ENCODE measurements around the gene MIPEP.
"Not testable (repeated sequence)": the region's sequence is repeated elsewhere in the genome, so short reads cannot be mapped to it uniquely, and the experiment has no call there.

The MIPEP gene

GRCh38 chr13:23893791-23894190, 4.6 kb upstream of the MIPEP start:
- DNase-seq (ENCODE audit: low read depth, low spot score); H3K27ac ChIP-seq: not testable (repeated sequence)

GRCh38 chr13:23889615-23890607, 711 bp upstream of the MIPEP start:
- DNase-seq (ENCODE audit: low read depth, low spot score) = no peak
- peak overlapping the region; percentile 76 for H3K27ac ChIP-seq

GRCh38 chr13:23884361-23884760, 4.8 kb downstream of the MIPEP start:
- H3K27ac ChIP-seq; DNase-seq (ENCODE audit: low read depth, low spot score): not testable (repeated sequence)

DNA sequence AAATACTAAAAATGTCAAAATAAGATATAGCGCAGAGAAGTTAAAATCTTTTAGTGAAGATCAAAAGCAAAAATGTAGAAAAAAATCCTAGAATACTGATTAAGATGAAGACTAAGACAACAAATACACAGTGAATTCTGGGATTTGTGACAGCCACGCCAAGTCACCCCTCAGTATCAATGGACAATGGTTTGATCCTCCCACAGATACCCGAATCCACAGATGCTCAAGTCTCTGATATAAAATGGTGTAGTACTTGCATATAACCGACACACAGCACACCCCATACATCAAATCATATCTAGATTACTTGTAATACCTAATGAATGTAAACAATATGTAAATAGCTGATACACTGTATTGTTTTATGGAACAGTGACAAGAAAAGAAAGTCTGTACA, 5.9 kb downstream of the MIPEP start:
- H3K27ac ChIP-seq = no peak overlapping the region
- no peak for DNase-seq (ENCODE audit: low read depth, low spot score)

GRCh38 chr13:23881402-23881800, 7.8 kb downstream of the MIPEP start:
- not testable (repeated sequence) for DNase-seq (ENCODE audit: low read depth, low spot score); H3K27ac ChIP-seq

DNA sequence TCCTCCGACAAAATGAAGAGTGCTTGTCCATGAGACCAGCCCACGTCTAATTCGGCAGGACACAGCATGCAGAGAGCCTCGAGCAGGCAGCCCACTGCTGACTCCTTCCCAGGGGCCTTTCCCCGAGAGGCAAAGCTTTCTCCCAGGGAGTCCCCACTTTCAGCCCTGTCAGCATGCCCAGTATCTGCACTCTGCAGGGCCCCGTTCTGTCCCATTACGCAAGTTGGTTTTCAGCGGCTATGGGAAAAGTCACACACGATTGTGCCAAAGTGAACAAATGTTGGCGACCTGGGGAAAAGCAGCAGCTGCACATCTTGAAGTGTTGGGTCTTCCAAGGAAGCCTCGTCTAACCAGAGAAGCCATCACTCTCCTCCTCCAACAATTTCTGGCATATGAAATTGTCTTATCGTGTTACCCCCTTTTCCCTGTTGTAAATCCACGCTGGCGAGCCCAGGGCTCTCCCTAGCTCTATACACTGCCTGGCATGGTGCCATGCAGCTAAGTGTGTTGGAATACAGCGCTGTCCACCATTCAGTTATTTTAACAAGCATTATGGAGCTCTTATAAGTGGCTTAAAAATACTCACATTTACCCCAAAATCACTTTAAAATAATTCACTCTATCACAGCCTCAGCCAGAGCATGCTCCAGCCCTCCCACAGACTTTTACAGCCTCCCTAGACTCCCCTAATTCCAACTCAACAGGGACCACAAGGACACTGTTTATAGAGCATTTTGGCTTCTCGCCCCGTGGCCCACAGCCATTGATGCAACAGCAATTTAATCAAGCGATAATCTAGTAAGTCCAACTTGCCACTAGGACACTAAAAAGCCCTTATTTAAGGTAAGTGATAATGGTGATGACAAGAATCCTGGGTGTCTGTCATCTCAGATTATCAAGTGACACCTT, 8.5 kb downstream of the MIPEP start:
- not testable (repeated sequence) for DNase-seq (ENCODE audit: low read depth, low spot score); H3K27ac ChIP-seq

DNA sequence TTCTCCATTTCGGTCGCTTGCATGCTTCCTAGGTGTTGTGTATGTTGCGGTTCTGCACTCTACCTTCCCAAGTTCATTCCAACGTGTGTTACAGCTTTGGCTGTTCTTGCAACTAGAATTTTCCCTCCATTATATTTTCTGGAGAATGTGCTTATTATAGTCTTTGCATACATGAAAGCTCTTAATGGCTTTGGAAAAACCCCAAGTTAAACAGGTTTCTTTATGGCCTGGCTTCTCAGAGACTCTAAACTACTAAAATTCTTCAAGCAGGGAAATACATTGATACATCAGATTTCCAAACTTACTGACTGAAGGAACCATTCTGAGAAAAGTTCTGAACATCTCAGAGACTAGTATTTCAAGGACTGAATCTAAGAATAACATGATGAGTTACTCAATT, 11.9 kb downstream of the MIPEP start:
- H3K27ac ChIP-seq = no peak overlapping the region
- DNase-seq (ENCODE audit: low read depth, low spot score) = no peak

GRCh38 chr13:23876265-23876664, 12.9 kb downstream of the MIPEP start:
- no peak for DNase-seq (ENCODE audit: low read depth, low spot score)
- no peak overlapping the region for H3K27ac ChIP-seq

GRCh38 chr13:23871616-23872220, 17.5 kb downstream of the MIPEP start:
- H3K27ac ChIP-seq = no peak overlapping the region
- no peak for DNase-seq (ENCODE audit: low read depth, low spot score)

- no peak overlapping the region for H3K27ac ChIP-seq
- no peak for DNase-seq (ENCODE audit: low read depth, low spot score)
Observed at GRCh38 chr13:23870356-23871140, 18.7 kb downstream of the MIPEP start.

GRCh38 chr13:23868521-23868920, 20.7 kb downstream of the MIPEP start:
- H3K27ac ChIP-seq = peak overlapping the region; percentile 52
- peak; percentile 84 for DNase-seq (ENCODE audit: low read depth, low spot score)

DNA sequence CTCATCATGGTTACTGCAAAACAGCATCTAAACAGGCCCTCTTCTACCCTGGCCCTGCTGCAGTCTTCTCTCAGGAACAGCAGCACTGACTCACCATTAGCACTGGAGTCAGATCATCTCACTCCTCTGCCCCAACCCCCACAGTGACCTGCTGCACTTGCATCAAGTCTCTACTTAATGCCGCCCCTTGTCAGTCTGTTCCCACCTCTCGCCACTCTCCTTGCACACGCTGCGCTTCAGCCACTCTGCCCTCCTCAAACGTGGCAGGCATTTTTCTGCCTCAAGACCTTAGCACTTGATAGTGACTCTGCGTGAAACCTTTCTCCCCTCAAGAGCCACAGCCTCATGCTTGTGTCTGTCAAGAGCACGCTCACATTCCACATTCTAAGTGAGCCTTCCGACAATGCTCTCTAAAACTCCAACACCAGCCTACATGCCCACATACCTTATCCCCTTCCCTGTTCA, 22.1 kb downstream of the MIPEP start:
- no peak overlapping the region for H3K27ac ChIP-seq

GRCh38 chr13:23866420-23867026, 22.7 kb downstream of the MIPEP start:
- DNase-seq (ENCODE audit: low read depth, low spot score) = no peak
- H3K27ac ChIP-seq = no peak overlapping the region

More for the DNA sequence above, 22.1 kb downstream of the MIPEP start:
- no peak for DNase-seq (ENCODE audit: low read depth, low spot score)

GRCh38 chr13:23865906-23866305, 23.3 kb downstream of the MIPEP start:
- no peak overlapping the region for H3K27ac ChIP-seq
- DNase-seq (ENCODE audit: low read depth, low spot score) = no peak

DNA sequence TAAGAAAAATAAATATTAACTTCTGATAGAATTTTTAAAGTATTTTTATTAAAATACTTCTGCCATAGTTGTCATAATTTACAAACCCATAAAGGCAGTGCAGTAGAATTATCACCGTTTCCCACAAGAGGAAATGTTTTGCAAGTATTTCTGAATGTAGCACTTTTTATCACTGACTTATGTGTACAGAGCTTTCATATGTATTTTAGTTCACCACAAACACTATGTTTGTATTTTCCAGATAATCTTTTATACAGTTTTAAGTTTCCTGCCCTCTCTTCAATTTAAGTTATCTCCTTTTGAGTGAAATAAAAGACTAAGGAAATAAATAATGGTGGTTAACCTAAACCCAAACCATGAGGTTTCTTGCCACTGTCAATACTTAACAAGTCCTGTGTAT, 24.2 kb downstream of the MIPEP start:
- DNase-seq (ENCODE audit: low read depth, low spot score) = no peak
- H3K27ac ChIP-seq = no peak overlapping the region

DNA sequence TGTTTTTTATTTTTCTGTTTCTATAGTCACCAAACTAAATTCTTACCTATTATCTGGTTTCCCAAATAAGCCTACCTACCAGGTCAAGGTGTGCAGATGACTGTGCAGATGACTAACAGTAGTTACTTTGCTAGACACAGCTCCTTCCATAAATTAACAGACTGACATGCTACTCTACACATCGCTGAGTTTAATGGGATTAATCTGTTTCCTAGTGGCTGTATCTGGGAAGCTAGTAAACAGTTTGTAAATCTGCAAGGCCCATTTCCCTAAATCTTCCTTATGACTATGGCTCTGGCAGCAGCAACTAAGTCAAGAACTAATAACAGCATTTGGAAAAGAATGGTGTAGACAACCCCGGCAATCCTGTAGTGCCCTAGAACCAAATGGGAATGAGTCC, 27.9 kb downstream of the MIPEP start:
- H3K27ac ChIP-seq = no peak overlapping the region
- no peak for DNase-seq (ENCODE audit: low read depth, low spot score)

DNA sequence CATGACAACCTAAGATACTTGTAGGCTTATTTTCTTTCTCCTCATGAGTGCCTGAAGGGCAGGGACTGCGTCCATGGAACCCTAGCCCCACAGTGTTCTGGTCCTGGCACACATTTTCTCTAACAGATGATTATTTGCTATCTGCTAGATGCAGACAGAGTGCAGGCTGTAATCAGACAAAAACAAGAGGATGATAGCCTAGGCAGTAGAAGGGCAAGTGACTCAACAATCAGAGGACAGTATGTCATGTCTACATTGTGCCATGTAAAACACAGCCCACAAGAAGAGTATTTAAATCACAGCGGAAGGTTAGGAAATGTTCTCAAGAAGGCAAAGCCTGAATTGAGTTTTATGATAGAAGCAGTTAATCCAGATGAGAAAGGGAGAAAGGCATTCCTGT, 29.3 kb downstream of the MIPEP start:
- DNase-seq (ENCODE audit: low read depth, low spot score) = no peak
- H3K27ac ChIP-seq = peak overlapping the region; percentile 51

GRCh38 chr13:23859455-23859854, 29.7 kb downstream of the MIPEP start:
- peak overlapping the region; percentile 51 for H3K27ac ChIP-seq
- peak; percentile 43 for DNase-seq (ENCODE audit: low read depth, low spot score)

DNA sequence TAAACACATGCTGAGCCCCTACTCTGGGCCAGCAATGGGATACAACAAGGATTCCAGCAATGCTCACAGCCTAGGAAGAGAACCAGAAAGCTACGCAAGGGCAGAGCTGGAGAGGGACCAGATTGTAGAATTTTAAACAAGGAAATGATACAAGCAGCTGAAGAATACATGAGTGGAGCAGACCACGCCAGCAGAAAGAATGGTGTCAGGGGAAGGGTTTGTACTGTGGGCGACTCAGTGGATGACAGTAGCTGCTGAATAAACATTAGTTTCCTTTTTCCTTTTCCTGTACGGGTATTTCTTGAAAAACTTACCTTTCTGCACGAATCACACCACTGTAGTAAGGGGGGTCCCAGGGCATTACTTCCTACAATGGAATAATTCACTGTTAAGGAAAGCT, 30.7 kb downstream of the MIPEP start:
- peak overlapping the region; percentile 51 for H3K27ac ChIP-seq
- no peak for DNase-seq (ENCODE audit: low read depth, low spot score)
